SKM-1 (cell line): ENCODE data around the gene ASTN2.

ENCODE experiments used
- DNase-seq: peaks from one replicate; lab custom pipeline; 2025; ENCODE audit not compliant: unreplicated experiment; lab: John Stamatoyannopoulos, UW

The ASTN2 gene

GRCh38 chr9:117123729-117124128 is 291.1 kb downstream of the ASTN2 start:
- no peak for DNase-seq

- DNase-seq: no peak
Measured at GRCh38 chr9:117122953-117123352, 291.9 kb downstream of the ASTN2 start.

- no peak for DNase-seq
Measured at GRCh38 chr9:117122102-117122501, 292.8 kb downstream of the ASTN2 start.

- no peak for DNase-seq
Measured at GRCh38 chr9:117121316-117121715, 293.5 kb downstream of the ASTN2 start.

- DNase-seq: no peak
Measured at GRCh38 chr9:117120061-117120460, 294.8 kb downstream of the ASTN2 start.

GRCh38 chr9:117116084-117116483 is 298.8 kb downstream of the ASTN2 start:
- DNase-seq: no peak

GRCh38 chr9:117114768-117115167 is 300.1 kb downstream of the ASTN2 start:
- DNase-seq: no peak

- no peak for DNase-seq
Measured at GRCh38 chr9:117104716-117105495, 310.0 kb downstream of the ASTN2 start.

- DNase-seq: no peak
Measured at GRCh38 chr9:117104206-117104605, 310.7 kb downstream of the ASTN2 start.

- DNase-seq: no peak
Measured at GRCh38 chr9:117103438-117104110, 311.3 kb downstream of the ASTN2 start.

- no peak for DNase-seq
Measured at GRCh38 chr9:117101008-117101407, 313.8 kb downstream of the ASTN2 start.

- DNase-seq: no peak
Measured at GRCh38 chr9:117098331-117098730, 316.5 kb downstream of the ASTN2 start.

- no peak for DNase-seq
Measured at GRCh38 chr9:117097761-117098160, 317.1 kb downstream of the ASTN2 start.

GRCh38 chr9:117096138-117096537 is 318.7 kb downstream of the ASTN2 start:
- no peak for DNase-seq

GRCh38 chr9:117095081-117095480 is 319.8 kb downstream of the ASTN2 start:
- no peak for DNase-seq

GRCh38 chr9:117093891-117094844 is 320.7 kb downstream of the ASTN2 start:
- DNase-seq: no peak

GRCh38 chr9:117092582-117092981 is 322.3 kb downstream of the ASTN2 start:
- no peak for DNase-seq

GRCh38 chr9:117091529-117091928 is 323.3 kb downstream of the ASTN2 start:
- DNase-seq: no peak

- DNase-seq: no peak
Measured at GRCh38 chr9:117088786-117089185, 326.1 kb downstream of the ASTN2 start.

- no peak for DNase-seq
Measured at GRCh38 chr9:117088140-117088539, 326.7 kb downstream of the ASTN2 start.

GRCh38 chr9:117084221-117084620 is 330.6 kb downstream of the ASTN2 start:
- DNase-seq: no peak
